Epithelial cell of proximal tubule (primary cell): ENCODE data around the gene ZBTB40. TPM values are rescaled to one million over a fixed set of nuclear protein-coding genes. Genes with fewer than 3 reads are reported as not detected.

Source experiments
- DNase-seq: peaks from one replicate; pipeline ENCODE4 v3.0.0-alpha.2; 2011; ENCODE audit warnings: low read depth
- H3K4me3 ChIP-seq: 2 replicates; pipeline ENCODE4 v1.5.1; 2011; ENCODE audit warnings: low read depth, mild to moderate bottlenecking, low read length
- CTCF ChIP-seq: conservative IDR thresholded peaks from 2 replicates; pipeline ENCODE4 v1.5.1; 2012; ENCODE audit warnings: low read depth, mild to moderate bottlenecking, low read length
- total RNA-seq: library from RNA; depleted of rRNA; stranded (reverse); fragments of >200 nt; gene quantifications from 2 replicates; pipeline ENCODE4 v1.2.3, GENCODE V29; 2015

Gene ZBTB40
- total RNA-seq, 1 donor from 2014 or later, result 6.9 TPM

DNA sequence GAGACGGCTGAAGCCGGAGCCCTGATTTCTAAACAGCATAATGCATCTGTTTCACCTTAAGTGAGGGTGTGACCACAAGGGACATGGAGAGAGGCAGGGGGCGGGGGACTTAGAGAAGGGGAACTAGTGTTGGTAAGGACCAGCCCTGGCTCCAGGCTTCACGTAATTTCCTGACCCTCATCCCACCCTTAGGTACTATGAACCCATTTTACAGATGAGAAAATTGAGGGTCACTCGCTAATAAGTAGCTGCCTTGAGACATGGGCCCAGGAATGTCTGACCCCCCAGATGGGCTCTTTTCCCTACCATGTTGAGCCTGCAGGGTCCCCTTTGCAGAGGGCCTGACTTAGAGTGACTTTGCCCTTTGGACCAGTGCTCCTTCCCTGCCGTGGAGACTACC is 116.3 kb downstream of the ZBTB40 start:
- DNase-seq, result no peak
- no peak overlapping the region for H3K4me3 ChIP-seq
- TF ChIP-seq CTCF, result no peak

DNA sequence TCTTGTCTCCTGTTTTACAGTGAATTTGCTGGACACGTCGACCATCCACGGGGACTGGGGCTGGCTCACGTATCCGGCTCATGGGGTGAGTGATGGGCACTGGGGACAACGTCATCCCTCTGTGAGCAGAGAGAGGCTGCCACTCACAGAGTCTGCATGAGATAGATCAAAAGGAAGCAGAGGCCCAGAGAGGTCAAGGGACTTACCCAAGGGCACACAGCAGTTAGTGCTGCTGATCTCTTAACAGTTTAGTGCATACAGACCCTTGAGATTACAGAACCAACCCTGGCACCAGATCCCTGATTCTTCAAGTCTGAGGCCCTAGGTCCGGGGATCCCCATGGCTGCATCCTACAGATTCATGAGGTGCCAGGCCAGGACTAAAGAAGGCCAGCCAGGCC is 117.6 kb downstream of the ZBTB40 start:
- no peak for TF ChIP-seq CTCF
- H3K4me3 ChIP-seq, result no peak overlapping the region
- no peak for DNase-seq

DNA sequence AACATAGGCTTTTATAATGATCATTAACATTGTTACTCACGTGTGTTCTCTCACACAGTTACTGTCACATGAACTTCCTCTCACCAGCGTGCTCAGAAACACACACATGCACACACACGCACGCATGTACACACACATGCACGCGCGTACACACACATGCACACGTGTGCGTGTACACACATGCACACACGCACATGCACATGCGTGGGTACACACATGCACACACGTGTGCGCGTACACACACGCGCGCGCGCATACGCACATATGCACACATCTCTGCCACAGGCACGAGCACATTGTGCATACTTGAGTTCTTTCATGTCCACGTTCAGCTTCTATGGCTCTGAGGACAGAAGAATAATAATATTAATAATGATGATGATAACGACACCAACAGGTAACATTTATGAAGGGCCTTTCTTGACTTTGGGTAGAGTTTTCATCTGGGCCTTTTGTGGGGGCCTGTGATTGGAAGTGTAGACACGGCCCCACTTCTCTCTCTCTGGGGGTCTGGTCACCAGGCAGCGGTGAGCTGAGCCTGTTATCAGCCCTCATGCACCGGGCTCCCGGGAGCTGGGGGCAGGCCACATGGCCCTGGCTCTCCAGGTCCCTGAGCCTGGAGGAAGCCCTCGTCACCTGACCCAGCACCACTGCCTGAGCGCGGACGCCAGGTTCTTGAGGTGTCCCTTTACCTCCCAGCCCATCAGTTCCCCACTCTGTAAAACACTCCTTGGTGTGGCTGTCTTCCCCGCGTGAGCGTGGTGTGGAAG is 118.7 kb downstream of the ZBTB40 start:
- no peak overlapping the region for H3K4me3 ChIP-seq
- TF ChIP-seq CTCF, result no peak
- DNase-seq, result no peak

DNA sequence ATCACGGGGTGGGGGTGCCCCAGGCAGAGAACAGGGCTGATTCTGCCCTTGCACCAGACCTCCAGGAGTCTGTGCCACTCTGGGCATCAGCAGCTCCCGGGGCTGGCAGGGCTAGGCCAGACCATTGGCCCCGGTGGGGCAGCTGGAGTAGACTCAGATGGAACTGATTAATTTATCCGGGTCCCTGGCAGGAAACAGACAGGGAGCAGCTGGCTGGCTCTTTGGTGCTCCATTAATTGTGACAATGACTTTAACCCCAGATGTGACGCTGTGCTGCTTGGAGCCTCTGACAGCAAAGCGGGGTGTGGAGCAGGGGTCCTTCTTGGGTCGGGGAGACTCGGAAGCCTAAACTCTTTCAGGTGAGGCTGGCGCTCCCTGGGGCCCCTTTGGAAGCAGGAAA is 121.2 kb downstream of the ZBTB40 start:
- no peak for DNase-seq
- no peak overlapping the region for H3K4me3 ChIP-seq
- TF ChIP-seq CTCF, result no peak

DNA sequence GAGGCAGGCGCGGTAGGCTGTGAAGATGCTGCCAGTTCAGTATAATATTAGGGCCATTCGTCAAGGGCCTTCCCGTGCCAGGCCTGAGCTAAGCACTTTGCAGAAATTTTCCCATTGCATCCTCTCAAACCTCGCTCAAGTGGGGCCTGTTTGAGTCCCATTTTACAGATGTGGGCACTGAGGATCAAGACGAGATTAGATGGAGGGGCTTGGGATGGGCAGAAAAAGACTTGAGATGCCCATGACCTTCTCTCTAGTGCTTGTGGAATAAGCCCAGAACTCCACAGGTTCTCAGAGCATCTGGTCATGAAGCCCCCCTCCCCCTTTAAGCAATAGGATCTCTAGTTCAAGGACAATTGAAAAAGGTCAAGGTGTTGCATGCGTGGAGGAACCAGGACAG is 121.6 kb downstream of the ZBTB40 start:
- DNase-seq, result no peak
- no peak overlapping the region for H3K4me3 ChIP-seq
- no peak for TF ChIP-seq CTCF

- DNase-seq, result no peak
- no peak overlapping the region for H3K4me3 ChIP-seq
- TF ChIP-seq CTCF, result no peak
These were observed 124.0 kb downstream of the ZBTB40 start for GRCh38 chr1:22575532-22576149.

- no peak for TF ChIP-seq CTCF
- no peak overlapping the region for H3K4me3 ChIP-seq
- DNase-seq, result no peak
These were observed 124.5 kb downstream of the ZBTB40 start for GRCh38 chr1:22576150-22576544.
